Measurements from ENCODE around the gene OGDH. TPM values are rescaled to one million over a fixed set of nuclear protein-coding genes. Genes with fewer than 3 reads are reported as not detected.

OGDH gene
- total RNA-seq, 1 donor from 2014 or later, result 73.7 TPM

DNA sequence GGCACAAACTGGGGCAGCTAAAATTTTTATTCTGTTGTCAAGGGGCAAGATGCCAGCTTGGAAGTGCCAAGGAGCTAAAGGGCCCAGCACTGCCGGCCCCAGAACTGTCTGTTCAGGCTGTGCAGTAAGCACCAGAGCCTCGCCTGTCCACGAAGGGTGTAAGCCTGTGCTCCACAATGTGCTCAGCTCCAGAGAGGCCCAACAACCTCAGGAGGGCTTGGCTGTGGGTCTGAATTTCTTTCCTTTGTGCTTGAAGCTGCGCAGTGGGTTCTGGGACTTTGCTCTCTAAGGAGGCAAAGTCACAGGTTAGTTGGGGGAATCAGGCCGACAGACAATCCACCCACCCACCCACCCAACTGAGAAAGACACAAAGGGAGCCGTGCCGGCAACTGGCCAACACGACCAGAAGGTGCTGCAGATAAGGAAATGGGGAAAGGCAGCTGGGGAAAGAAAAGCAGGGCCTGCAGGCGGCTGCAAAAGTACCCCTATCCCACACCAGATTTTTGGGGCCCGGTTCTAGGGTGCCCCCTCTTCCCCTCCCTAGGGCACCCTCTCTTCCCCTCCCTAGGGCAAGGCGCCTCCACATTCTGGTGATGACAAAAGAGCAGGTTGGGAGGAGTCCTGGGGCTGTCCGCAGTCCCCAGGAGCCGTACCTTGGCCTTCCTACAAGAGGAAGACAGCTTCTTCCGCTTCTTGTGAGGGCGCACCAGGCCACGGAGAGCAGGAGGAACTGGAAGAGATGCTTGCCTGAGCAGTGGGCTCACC is 40.5 kb upstream of the OGDH start:
- Histone ChIP-seq H3K27ac (ENCODE audit: low read depth, low read length) (no peak overlapping the region), H3K36me3 (ENCODE audit: insufficient read depth, low read length) (peaks cover 51% of the 10 kb centered on the region), H3K9ac (ENCODE audit: low read length) (no peak overlapping the region), H3K9me3 (ENCODE audit: insufficient read depth, low read depth, low read length) (no peaks in the 10 kb centered on the region), H3K4me3 (ENCODE audit: insufficient read depth, low read depth, low read length) (no peak overlapping the region), H2AFZ (ENCODE audit: low read depth, low read length) (no peak overlapping the region), H3K4me1 (ENCODE audit: insufficient read depth, low read length) (peaks cover 4% of the 10 kb centered on the region), H3K79me2 (ENCODE audit: insufficient read depth, low read length) (peaks cover 19% of the 10 kb centered on the region), H4K20me1 (ENCODE audit: insufficient read depth, low read length) (peaks cover 66% of the 10 kb centered on the region), H3K4me2 (ENCODE audit: low read length) (no peak overlapping the region), H3K27me3 (ENCODE audit: insufficient read depth, low read length) (no peaks in the 10 kb centered on the region)
- Mint-ChIP-seq H3K27ac (ENCODE audit: unreplicated experiment) (no peak overlapping the region), H3K4me1 (ENCODE audit: low read depth, unreplicated experiment) (peaks cover 6% of the 10 kb centered on the region), H3K4me3 (ENCODE audit: unreplicated experiment) (no peak overlapping the region), H3K36me3 (ENCODE audit: low read depth, unreplicated experiment) (peaks cover 20% of the 10 kb centered on the region), H3K9me3 (ENCODE audit: unreplicated experiment) (no peaks in the 10 kb centered on the region), H3K27me3 (ENCODE audit: low read depth, unreplicated experiment) (no peaks in the 10 kb centered on the region)
- DNase-seq (ENCODE audit: low read depth) (no peak), FAIRE-seq (no peak)
- no peak for TF ChIP-seq EZH2 (IDR thresholded peaks at IDR 0.05; ENCODE audit: insufficient read depth, low read length)
- TF ChIP-seq, protein P1, sequence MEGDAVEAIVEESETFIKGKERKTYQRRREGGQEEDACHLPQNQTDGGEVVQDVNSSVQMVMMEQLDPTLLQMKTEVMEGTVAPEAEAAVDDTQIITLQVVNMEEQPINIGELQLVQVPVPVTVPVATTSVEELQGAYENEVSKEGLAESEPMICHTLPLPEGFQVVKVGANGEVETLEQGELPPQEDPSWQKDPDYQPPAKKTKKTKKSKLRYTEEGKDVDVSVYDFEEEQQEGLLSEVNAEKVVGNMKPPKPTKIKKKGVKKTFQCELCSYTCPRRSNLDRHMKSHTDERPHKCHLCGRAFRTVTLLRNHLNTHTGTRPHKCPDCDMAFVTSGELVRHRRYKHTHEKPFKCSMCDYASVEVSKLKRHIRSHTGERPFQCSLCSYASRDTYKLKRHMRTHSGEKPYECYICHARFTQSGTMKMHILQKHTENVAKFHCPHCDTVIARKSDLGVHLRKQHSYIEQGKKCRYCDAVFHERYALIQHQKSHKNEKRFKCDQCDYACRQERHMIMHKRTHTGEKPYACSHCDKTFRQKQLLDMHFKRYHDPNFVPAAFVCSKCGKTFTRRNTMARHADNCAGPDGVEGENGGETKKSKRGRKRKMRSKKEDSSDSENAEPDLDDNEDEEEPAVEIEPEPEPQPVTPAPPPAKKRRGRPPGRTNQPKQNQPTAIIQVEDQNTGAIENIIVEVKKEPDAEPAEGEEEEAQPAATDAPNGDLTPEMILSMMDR (IDR thresholded peaks at IDR 0.05; ENCODE audit: insufficient read depth, low read depth, low read length), result no peak

DNA sequence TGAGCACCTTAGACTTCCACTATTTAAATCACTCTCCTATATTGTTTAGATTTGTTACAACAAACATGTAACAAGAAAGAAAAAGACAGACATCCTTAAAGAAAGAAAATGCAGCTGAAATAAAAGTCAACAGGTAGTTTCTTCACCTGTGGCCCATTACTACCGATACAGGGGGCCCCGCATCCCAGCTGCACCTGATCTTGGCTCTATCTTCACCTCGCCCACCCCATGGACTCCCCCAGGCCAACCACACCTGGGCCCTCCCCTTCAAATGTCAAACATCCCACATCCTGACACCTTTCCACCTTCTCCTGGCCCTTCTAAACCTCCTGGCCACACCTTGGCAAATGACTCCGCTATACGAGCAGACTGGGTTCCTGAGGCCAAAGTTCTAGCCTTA is 39.7 kb upstream of the OGDH start:
- H3K9me3 Mint-ChIP-seq (ENCODE audit: unreplicated experiment), result no peaks in the 10 kb centered on the region
- TF ChIP-seq EZH2 (IDR thresholded peaks at IDR 0.05; ENCODE audit: insufficient read depth, low read length), result no peak
- TF ChIP-seq, protein P1 (IDR thresholded peaks at IDR 0.05; ENCODE audit: insufficient read depth, low read depth, low read length), result no peak
- Histone ChIP-seq H3K27me3 (ENCODE audit: insufficient read depth, low read length) (no peaks in the 10 kb centered on the region), H3K4me3 (ENCODE audit: insufficient read depth, low read depth, low read length) (no peak overlapping the region), H3K27ac (ENCODE audit: low read depth, low read length) (no peak overlapping the region), H3K9me3 (ENCODE audit: insufficient read depth, low read depth, low read length) (no peaks in the 10 kb centered on the region), H3K4me2 (ENCODE audit: low read length) (no peak overlapping the region), H3K36me3 (ENCODE audit: insufficient read depth, low read length) (peaks cover 57% of the 10 kb centered on the region), H3K9ac (ENCODE audit: low read length) (no peak overlapping the region), H3K79me2 (ENCODE audit: insufficient read depth, low read length) (peaks cover 24% of the 10 kb centered on the region), H4K20me1 (ENCODE audit: insufficient read depth, low read length) (peaks cover 70% of the 10 kb centered on the region), H3K4me1 (ENCODE audit: insufficient read depth, low read length) (peaks cover 4% of the 10 kb centered on the region), H2AFZ (ENCODE audit: low read depth, low read length) (no peak overlapping the region)
- H3K36me3 Mint-ChIP-seq (ENCODE audit: low read depth, unreplicated experiment), result peaks cover 20% of the 10 kb centered on the region
- H3K27ac Mint-ChIP-seq (ENCODE audit: unreplicated experiment), result no peak overlapping the region
- no peak overlapping the region for H3K4me3 Mint-ChIP-seq (ENCODE audit: unreplicated experiment)
- peaks cover 6% of the 10 kb centered on the region for H3K4me1 Mint-ChIP-seq (ENCODE audit: low read depth, unreplicated experiment)
- no peaks in the 10 kb centered on the region for H3K27me3 Mint-ChIP-seq (ENCODE audit: low read depth, unreplicated experiment)
- FAIRE-seq (no peak), DNase-seq (ENCODE audit: low read depth) (no peak)

DNA sequence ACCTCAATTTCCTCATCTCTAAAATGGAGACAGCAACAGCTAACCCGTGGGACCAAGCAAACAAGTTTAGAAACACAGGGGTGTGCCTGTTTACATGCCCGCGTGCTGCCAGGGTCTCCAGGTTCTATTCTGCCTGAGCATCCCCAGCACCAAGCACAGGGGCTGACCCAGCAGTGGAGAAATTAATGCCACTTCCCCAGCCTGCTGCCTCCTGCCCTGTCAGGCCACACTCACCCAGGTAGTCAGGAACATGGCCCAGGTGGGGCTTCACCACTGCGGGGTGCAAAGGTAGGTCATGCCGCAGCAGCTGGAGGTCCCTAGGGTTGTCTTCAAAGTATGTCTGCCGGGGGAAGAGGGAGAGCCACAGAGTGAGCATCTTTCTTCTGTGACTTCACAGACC is 38.5 kb upstream of the OGDH start:
- Histone ChIP-seq H3K27me3 (ENCODE audit: insufficient read depth, low read length) (no peaks in the 10 kb centered on the region), H3K4me2 (ENCODE audit: low read length) (no peak overlapping the region), H3K79me2 (ENCODE audit: insufficient read depth, low read length) (peaks cover 36% of the 10 kb centered on the region), H2AFZ (ENCODE audit: low read depth, low read length) (no peak overlapping the region), H3K9ac (ENCODE audit: low read length) (no peak overlapping the region), H3K27ac (ENCODE audit: low read depth, low read length) (no peak overlapping the region), H3K9me3 (ENCODE audit: insufficient read depth, low read depth, low read length) (no peaks in the 10 kb centered on the region), H3K36me3 (ENCODE audit: insufficient read depth, low read length) (peaks cover 69% of the 10 kb centered on the region), H4K20me1 (ENCODE audit: insufficient read depth, low read length) (peaks cover 82% of the 10 kb centered on the region), H3K4me1 (ENCODE audit: insufficient read depth, low read length) (peaks cover 6% of the 10 kb centered on the region), H3K4me3 (ENCODE audit: insufficient read depth, low read depth, low read length) (no peak overlapping the region)
- Mint-ChIP-seq H3K27me3 (ENCODE audit: low read depth, unreplicated experiment) (no peaks in the 10 kb centered on the region), H3K4me3 (ENCODE audit: unreplicated experiment) (no peak overlapping the region), H3K27ac (ENCODE audit: unreplicated experiment) (no peak overlapping the region), H3K9me3 (ENCODE audit: unreplicated experiment) (no peaks in the 10 kb centered on the region), H3K36me3 (ENCODE audit: low read depth, unreplicated experiment) (peaks cover 23% of the 10 kb centered on the region), H3K4me1 (ENCODE audit: low read depth, unreplicated experiment) (peaks cover 10% of the 10 kb centered on the region)
- DNase-seq (ENCODE audit: low read depth) (no peak), FAIRE-seq (no peak)
- TF ChIP-seq EZH2 (IDR thresholded peaks at IDR 0.05; ENCODE audit: insufficient read depth, low read length), result no peak
- TF ChIP-seq, protein P1 (IDR thresholded peaks at IDR 0.05; ENCODE audit: insufficient read depth, low read depth, low read length), result no peak
